ENCODE measurements around the gene SNAPC1.

The SNAPC1 gene

GRCh38 chr14:61726778-61727658 is 35.2 kb upstream of the SNAPC1 start:
- TF ChIP-seq, protein P1, sequence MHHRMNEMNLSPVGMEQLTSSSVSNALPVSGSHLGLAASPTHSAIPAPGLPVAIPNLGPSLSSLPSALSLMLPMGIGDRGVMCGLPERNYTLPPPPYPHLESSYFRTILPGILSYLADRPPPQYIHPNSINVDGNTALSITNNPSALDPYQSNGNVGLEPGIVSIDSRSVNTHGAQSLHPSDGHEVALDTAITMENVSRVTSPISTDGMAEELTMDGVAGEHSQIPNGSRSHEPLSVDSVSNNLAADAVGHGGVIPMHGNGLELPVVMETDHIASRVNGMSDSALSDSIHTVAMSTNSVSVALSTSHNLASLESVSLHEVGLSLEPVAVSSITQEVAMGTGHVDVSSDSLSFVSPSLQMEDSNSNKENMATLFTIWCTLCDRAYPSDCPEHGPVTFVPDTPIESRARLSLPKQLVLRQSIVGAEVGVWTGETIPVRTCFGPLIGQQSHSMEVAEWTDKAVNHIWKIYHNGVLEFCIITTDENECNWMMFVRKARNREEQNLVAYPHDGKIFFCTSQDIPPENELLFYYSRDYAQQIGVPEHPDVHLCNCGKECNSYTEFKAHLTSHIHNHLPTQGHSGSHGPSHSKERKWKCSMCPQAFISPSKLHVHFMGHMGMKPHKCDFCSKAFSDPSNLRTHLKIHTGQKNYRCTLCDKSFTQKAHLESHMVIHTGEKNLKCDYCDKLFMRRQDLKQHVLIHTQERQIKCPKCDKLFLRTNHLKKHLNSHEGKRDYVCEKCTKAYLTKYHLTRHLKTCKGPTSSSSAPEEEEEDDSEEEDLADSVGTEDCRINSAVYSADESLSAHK (tag by site-specific recombination; IDR thresholded peaks at IDR 0.05) = no peak
- no peak for TF ChIP-seq ZNF366 (tag by site-specific recombination; conservative IDR thresholded peaks at IDR 0.05)
- TF ChIP-seq ZBTB21 (tag by site-specific recombination; IDR thresholded peaks at IDR 0.05) = no peak
- TF ChIP-seq, protein P2, sequence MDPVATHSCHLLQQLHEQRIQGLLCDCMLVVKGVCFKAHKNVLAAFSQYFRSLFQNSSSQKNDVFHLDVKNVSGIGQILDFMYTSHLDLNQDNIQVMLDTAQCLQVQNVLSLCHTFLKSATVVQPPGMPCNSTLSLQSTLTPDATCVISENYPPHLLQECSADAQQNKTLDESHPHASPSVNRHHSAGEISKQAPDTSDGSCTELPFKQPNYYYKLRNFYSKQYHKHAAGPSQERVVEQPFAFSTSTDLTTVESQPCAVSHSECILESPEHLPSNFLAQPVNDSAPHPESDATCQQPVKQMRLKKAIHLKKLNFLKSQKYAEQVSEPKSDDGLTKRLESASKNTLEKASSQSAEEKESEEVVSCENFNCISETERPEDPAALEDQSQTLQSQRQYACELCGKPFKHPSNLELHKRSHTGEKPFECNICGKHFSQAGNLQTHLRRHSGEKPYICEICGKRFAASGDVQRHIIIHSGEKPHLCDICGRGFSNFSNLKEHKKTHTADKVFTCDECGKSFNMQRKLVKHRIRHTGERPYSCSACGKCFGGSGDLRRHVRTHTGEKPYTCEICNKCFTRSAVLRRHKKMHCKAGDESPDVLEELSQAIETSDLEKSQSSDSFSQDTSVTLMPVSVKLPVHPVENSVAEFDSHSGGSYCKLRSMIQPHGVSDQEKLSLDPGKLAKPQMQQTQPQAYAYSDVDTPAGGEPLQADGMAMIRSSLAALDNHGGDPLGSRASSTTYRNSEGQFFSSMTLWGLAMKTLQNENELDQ (tag by site-specific recombination; IDR thresholded peaks at IDR 0.05; ENCODE audit: low read depth) = no peak
- no peak for TF ChIP-seq ZNF837 (tag by site-specific recombination; IDR thresholded peaks at IDR 0.05)
- no peak for TF ChIP-seq ZNF140 (tag by site-specific recombination; IDR thresholded peaks at IDR 0.05)
- TF ChIP-seq ZNF146 (tag by site-specific recombination; IDR thresholded peaks at IDR 0.05) = no peak
- no peak for TF ChIP-seq IKZF3 (tag by site-specific recombination; IDR thresholded peaks at IDR 0.05)
- TF ChIP-seq ZNF571 (tag by site-specific recombination; IDR thresholded peaks at IDR 0.05) = no peak
- TF ChIP-seq ZSCAN4 (tag by site-specific recombination; IDR thresholded peaks at IDR 0.05) = no peak
- ChIA-PET POLR2A (no interaction called here), CTCF (no interaction called here)
- no peaks in the 10 kb centered on the region for H3K4me1 ChIP-seq (ENCODE audit: control insufficient read depth, insufficient read depth, low read length)
- no peaks in the 10 kb centered on the region for H3K9me3 ChIP-seq (ENCODE audit: control insufficient read depth, insufficient read depth, low read depth, low read length)
- H3K36me3 ChIP-seq (ENCODE audit: control insufficient read depth in 2 of 2, insufficient read depth in 1 of 2, low read length in 2 of 2) = peaks cover 76 to 86% of the 10 kb centered on the region in 2 experiments
- no peak overlapping the region for H3K27ac ChIP-seq (ENCODE audit: extremely low read depth, low read depth, low read length)
- no peak overlapping the region for H3K4me3 ChIP-seq (ENCODE audit: low read depth, low read length)

DNA sequence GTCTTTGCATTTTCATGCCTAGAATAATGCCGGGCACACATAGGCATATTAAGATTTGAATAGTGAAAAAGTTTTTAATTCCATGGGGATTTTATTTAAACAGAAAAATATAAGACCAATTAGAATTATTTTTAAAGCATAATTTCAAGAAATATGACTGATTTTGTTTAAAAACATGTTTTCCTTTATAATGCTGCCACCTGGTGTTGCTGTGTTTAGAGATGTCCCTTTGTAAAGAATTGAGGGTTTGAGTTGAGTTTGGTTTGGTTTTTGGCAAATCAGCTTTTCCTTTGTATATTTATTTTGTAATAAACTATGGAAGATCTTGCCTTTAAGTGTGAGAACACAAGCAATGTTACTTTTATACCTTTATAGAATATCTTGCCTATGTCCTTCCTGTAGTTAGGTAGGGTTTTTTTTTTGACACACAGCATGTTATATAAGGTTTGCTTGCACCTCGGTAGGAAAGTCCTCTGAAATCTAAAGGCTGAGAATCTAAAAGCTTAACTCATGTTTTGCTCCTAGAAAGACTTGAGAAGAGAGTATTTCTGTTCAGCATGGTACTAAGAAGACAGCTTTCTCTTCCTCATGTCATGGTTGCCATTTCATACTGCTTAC is 31.4 kb upstream of the SNAPC1 start:
- Histone ChIP-seq H3K4me1 (ENCODE audit: control insufficient read depth, insufficient read depth, low read length) (no peaks in the 10 kb centered on the region), H3K9me3 (ENCODE audit: control insufficient read depth, insufficient read depth, low read depth, low read length) (no peaks in the 10 kb centered on the region), H3K36me3 (ENCODE audit: control insufficient read depth in 2 of 2, insufficient read depth in 1 of 2, low read length in 2 of 2) (peaks cover 75 to 97% of the 10 kb centered on the region in 2 experiments), H3K27ac (ENCODE audit: extremely low read depth, low read depth, low read length) (no peak overlapping the region), H3K4me3 (ENCODE audit: low read depth, low read length) (no peak overlapping the region)
- no peak for TF ChIP-seq ZNF645 (tag by site-specific recombination; IDR thresholded peaks at IDR 0.05)
- peak; percentile 28; the same call in 1 of the 2 replicates for TF ChIP-seq ZNF654 (tag by site-specific recombination; IDR thresholded peaks at IDR 0.05; ENCODE audit: low read depth)
- ChIA-PET CTCF (interaction anchor here (0.7 to 1.2 kb wide), 4 partner anchors 10 to 270 kb away, joined by 3 read pairs; no protein-coding TSS in a partner anchor), POLR2A (no interaction called here)

Data from HEK293 (cell line).